Measurements from ENCODE around the gene RNF32. TPM values are rescaled to one million over a fixed set of nuclear protein-coding genes. Genes with fewer than 3 reads are reported as not detected.

Gene RNF32
- total and polyA plus RNA-seq, 2 of the 13 experiments (the other 11 are each of a cell fraction or from before 2014, with no cell fraction given), result not detected

- TF ChIP-seq MTA3 (CRISPR knock-in tag; IDR thresholded peaks at IDR 0.05), result no peak
- peak; percentile 60; the same call in 1 of the 2 replicates for TF ChIP-seq ZNF710 (CRISPR knock-in tag; IDR thresholded peaks at IDR 0.05; ENCODE audit: borderline replicate concordance)
- TF ChIP-seq ZNF781 (CRISPR knock-in tag; IDR thresholded peaks at IDR 0.05; ENCODE audit: borderline replicate concordance, not compliant biosample characterization), result no peak
- TF ChIP-seq HOXD1 (CRISPR knock-in tag; IDR thresholded peaks at IDR 0.05), result peak; percentile 56; the same call in 1 of the 2 replicates
- TF ChIP-seq ZNF550 (CRISPR knock-in tag; IDR thresholded peaks at IDR 0.05; ENCODE audit: borderline replicate concordance), result no peak
- no peak for TF ChIP-seq AKNA (CRISPR knock-in tag; IDR thresholded peaks at IDR 0.05; ENCODE audit: borderline replicate concordance)
- no peak for TF ChIP-seq CEBPZ (IDR thresholded peaks at IDR 0.05; ENCODE audit: low read length)
- no peak for TF ChIP-seq ZNF207 (IDR thresholded peaks at IDR 0.05; ENCODE audit: borderline replicate concordance)
- TF ChIP-seq ZBTB2 (CRISPR knock-in tag; IDR thresholded peaks at IDR 0.05; ENCODE audit: low read depth), result no peak
- no peak for TF ChIP-seq ZNF446 (CRISPR knock-in tag; IDR thresholded peaks at IDR 0.05)
- peak; percentile 88 for TF ChIP-seq ZBTB7B (CRISPR knock-in tag; IDR thresholded peaks at IDR 0.05)
- TF ChIP-seq ATF2 (CRISPR knock-in tag; IDR thresholded peaks at IDR 0.05), result peak; percentile 39; the same call in 1 of the 2 replicates
Measured at GRCh38 chr7:156609010-156609877, 31.3 kb upstream of the RNF32 start (continued).

Data from HepG2 (cell line).